ENCODE data around the gene IFNL2.

Gene IFNL2

GRCh38 chr19:39301021-39301420 is 32.8 kb downstream of the IFNL2 start:
- no peak for TF ChIP-seq NFRKB (IDR thresholded peaks at IDR 0.05)
- TF ChIP-seq FOXM1 (IDR thresholded peaks at IDR 0.05; ENCODE audit: borderline replicate concordance) = no peak
- no peak for TF ChIP-seq FOXA1 (IDR thresholded peaks at IDR 0.05)
- no peak for TF ChIP-seq HDGF (IDR thresholded peaks at IDR 0.05; ENCODE audit: borderline replicate concordance)
- no peak for TF ChIP-seq PKNOX1 (IDR thresholded peaks at IDR 0.05)
- no peak for TF ChIP-seq SP1 (IDR thresholded peaks at IDR 0.05)
- TF ChIP-seq ARNT (IDR thresholded peaks at IDR 0.05) = no peak
- no peak for TF ChIP-seq ELF4 (IDR thresholded peaks at IDR 0.05)
- no peak for TF ChIP-seq ZNF384 (IDR thresholded peaks at IDR 0.05)
- TF ChIP-seq FOXK2 (IDR thresholded peaks at IDR 0.05) = no peak
- TF ChIP-seq CTBP1 (IDR thresholded peaks at IDR 0.05; ENCODE audit: borderline replicate concordance) = no peak
- TF ChIP-seq LEF1 (IDR thresholded peaks at IDR 0.05; ENCODE audit: borderline replicate concordance) = no peak
- ChIA-PET CTCF (no interaction called here), POLR2A (no interaction called here)
- no peak for DNase-seq (ENCODE audit: extremely low spot score)

GRCh38 chr19:39301562-39301961 is 33.4 kb downstream of the IFNL2 start:
- ChIA-PET POLR2A (no interaction called here), CTCF (interaction anchor here (0.7 kb wide), 1 partner anchor 11 kb away, joined by 3 read pairs; no protein-coding TSS in a partner anchor)
- TF ChIP-seq TARDBP (IDR thresholded peaks at IDR 0.05) = no peak
- no peak for TF ChIP-seq PKNOX1 (IDR thresholded peaks at IDR 0.05)
- no peak for TF ChIP-seq FOXK2 (IDR thresholded peaks at IDR 0.05)
- TF ChIP-seq LEF1 (IDR thresholded peaks at IDR 0.05; ENCODE audit: borderline replicate concordance) = no peak
- TF ChIP-seq ELF4 (IDR thresholded peaks at IDR 0.05) = no peak
- no peak for TF ChIP-seq FOXM1 (IDR thresholded peaks at IDR 0.05; ENCODE audit: borderline replicate concordance)
- no peak for TF ChIP-seq SUZ12 (IDR thresholded peaks at IDR 0.05)
- no peak for TF ChIP-seq L3MBTL2 (conservative IDR thresholded peaks at IDR 0.05)
- no peak for DNase-seq (ENCODE audit: extremely low spot score)

DNA sequence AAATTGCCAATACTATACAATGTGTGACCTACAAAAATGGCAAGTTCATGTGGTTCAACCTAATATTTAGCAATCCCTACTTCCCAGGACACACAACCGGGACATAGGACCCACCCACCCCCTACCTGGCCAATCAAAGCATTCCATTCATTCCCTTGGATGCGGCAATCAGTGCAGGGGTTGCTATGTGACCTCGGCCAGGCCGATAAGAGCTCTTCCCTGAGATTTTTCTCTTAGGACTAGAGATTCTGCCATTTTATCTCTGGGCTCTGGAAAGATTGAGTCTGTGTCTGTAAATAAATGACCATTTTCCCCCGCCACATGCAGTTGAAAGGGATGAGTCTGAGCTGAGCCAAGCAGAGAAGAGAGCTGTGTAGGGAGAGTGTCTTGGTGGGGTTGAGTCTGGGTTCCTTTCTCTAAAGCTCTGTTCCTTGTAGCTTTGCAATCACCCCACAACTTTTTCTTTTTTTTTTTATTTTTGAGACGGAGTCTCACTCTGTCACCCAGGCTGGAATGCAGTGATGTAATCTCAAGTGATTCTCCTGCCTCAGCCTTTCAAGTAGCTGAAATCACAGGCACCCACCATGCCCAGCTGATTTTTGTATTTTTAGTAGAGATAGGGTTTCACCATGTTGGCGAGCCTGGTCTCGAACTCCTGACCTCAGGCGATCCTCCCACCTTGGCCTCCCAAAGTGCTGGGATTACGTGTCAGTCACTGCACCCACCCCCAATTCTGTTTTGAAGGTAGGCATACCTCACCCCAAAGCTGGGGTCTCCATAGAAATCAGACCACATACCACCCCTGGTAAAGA is 35.4 kb downstream of the IFNL2 start:
- TF ChIP-seq FOXK2 (IDR thresholded peaks at IDR 0.05) (no peak), NFRKB (IDR thresholded peaks at IDR 0.05) (no peak), ARNT (IDR thresholded peaks at IDR 0.05) (no peak), FOXM1 (IDR thresholded peaks at IDR 0.05; ENCODE audit: borderline replicate concordance) (no peak), BHLHE40 (IDR thresholded peaks at IDR 0.05; ENCODE audit: borderline replicate concordance) (no peak)
- no peak for DNase-seq (ENCODE audit: extremely low spot score)
- CTCF ChIA-PET = no interaction called here
- POLR2A ChIA-PET = no interaction called here

DNA sequence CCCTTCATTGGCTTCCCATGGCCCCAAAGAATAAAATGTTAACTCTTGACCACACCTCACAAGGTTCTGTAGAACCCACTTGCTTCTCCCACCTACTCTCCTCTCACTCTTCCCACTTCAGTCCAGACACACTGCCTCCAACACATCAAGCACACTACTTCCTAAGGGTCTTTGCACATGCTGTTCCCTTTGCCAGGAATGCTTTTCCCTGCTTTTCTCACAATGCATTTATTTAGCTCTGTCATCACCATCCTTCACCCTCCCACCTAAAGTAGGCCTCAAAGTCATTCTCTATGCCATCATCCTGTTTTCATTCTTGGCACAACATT is 36.0 kb downstream of the IFNL2 start:
- ChIA-PET CTCF (no interaction called here), POLR2A (no interaction called here)
- no peak for TF ChIP-seq ZNF384 (IDR thresholded peaks at IDR 0.05)
- TF ChIP-seq FOXA1 (IDR thresholded peaks at IDR 0.05) = no peak
- no peak for TF ChIP-seq FOXM1 (IDR thresholded peaks at IDR 0.05; ENCODE audit: borderline replicate concordance)
- DNase-seq (ENCODE audit: extremely low spot score) = no peak

DNA sequence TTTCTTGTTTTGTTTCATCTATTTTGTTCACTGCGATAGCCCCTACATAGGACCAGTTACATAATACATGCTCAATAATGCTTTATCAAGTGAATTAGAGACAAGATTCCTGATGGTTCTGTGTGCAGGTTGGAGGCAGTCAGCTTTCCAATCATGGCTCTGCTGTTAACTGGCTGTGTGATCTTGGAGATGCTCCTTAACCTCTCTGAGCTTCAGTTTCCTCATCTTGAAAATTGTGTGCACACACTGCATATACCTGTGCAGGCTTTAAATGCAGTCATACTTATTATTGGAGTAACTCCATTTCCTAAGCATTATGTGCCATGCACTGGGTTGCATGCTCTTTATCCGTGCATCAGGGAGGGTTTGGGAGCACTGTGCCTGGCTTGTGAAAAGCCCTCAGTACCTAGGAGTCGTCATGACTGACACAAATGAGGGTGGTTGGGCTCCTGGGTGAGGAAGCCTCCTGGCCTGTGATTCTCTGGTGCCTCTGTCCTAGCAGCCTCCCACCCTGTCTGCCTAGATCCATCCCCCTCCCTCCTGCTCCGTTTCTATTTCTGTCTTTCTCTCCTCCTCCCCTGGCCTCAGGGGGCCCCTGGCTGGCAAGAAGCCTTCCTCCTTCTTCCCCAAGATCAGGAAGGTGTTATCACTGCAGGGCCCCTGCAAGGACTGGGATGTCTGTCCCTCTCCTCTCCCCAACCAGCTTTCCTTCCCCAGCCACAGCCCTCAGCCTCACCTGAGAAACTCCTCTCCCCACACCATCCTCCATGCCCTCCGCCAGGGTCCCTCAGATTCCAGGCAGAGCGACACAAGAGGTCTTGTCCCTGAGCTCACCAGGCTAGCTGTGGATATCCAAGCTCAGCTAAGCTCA is 36.7 kb downstream of the IFNL2 start:
- no peak for DNase-seq (ENCODE audit: extremely low spot score)
- ChIA-PET POLR2A (no interaction called here), CTCF (no interaction called here)
- no peak for TF ChIP-seq BHLHE40 (IDR thresholded peaks at IDR 0.05; ENCODE audit: borderline replicate concordance)
- no peak for TF ChIP-seq FOXA1 (IDR thresholded peaks at IDR 0.05)
- no peak for TF ChIP-seq NFRKB (IDR thresholded peaks at IDR 0.05)
- no peak for TF ChIP-seq PKNOX1 (IDR thresholded peaks at IDR 0.05)
- no peak for TF ChIP-seq ZNF384 (IDR thresholded peaks at IDR 0.05)
- TF ChIP-seq TARDBP (IDR thresholded peaks at IDR 0.05) = no peak
- TF ChIP-seq HDGF (IDR thresholded peaks at IDR 0.05; ENCODE audit: borderline replicate concordance) = no peak
- no peak for TF ChIP-seq ARNT (IDR thresholded peaks at IDR 0.05)

DNA sequence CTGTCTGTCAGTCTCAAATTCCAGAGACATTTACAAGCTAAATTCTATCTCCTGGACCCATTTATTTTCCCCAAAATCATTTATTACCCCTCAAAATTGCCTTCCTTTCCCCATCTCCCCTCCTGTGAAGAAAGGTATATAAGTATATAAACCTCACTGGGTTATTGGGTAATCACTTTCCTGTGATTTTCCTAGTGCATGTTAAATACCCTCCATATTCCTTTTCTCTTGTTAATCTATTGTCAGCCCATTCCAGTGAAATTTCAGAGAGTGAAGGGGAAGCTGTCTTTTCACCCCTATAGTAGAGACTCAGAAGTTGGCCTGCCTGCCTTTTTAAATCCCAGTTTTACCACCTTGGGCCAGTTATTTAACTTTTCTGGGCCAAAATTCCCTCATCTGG is 37.9 kb downstream of the IFNL2 start:
- TF ChIP-seq PKNOX1 (IDR thresholded peaks at IDR 0.05) (no peak), ELF4 (IDR thresholded peaks at IDR 0.05) (no peak), LEF1 (IDR thresholded peaks at IDR 0.05; ENCODE audit: borderline replicate concordance) (no peak), SP1 (IDR thresholded peaks at IDR 0.05) (no peak), L3MBTL2 (conservative IDR thresholded peaks at IDR 0.05) (no peak), NFRKB (IDR thresholded peaks at IDR 0.05) (no peak), ZNF384 (IDR thresholded peaks at IDR 0.05) (no peak), FOXK2 (IDR thresholded peaks at IDR 0.05) (no peak), SUZ12 (IDR thresholded peaks at IDR 0.05) (no peak), FOXM1 (IDR thresholded peaks at IDR 0.05; ENCODE audit: borderline replicate concordance) (no peak), TARDBP (IDR thresholded peaks at IDR 0.05) (no peak), HDGF (IDR thresholded peaks at IDR 0.05; ENCODE audit: borderline replicate concordance) (no peak), CTBP1 (IDR thresholded peaks at IDR 0.05; ENCODE audit: borderline replicate concordance) (no peak)
- CTCF ChIA-PET = no interaction called here
- DNase-seq (ENCODE audit: extremely low spot score) = no peak
- POLR2A ChIA-PET = no interaction called here
